HG03097 (cell line): ENCODE data around the gene EXOC4.

Experiments
- ATAC-seq: cut with Tn5 transposase; IDR thresholded peaks from one replicate; pipeline ENCODE4 v1.9.1; 2021; ENCODE audit not compliant: unreplicated experiment, low FRiP score

EXOC4 gene

GRCh38 chr7:134031835-134032617 lies 779.1 kb downstream of the EXOC4 start:
- no peak for ATAC-seq

- no peak for ATAC-seq
Measured at GRCh38 chr7:134034652-134035051, 781.8 kb downstream of the EXOC4 start.

DNA sequence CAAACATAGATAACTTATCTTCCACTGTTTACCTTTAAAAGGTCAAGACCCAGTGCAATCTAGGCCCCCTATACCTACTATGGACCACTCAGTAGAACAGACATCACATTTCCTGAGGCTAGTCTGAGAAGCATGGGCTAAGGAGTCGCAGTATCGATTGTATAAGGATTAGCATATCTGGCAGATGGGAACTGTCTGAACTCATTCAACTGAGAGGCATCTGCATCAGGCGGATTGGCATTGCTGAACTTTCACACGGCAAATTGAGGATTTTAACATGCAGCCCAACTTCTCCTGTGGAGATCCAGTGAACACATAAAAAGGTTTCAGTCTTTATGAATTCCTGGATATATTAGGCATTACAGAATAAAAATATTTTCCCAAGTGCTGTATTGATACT lies 785.1 kb downstream of the EXOC4 start:
- no peak for ATAC-seq

GRCh38 chr7:134040988-134041387 lies 788.1 kb downstream of the EXOC4 start:
- no peak for ATAC-seq

- no peak for ATAC-seq
Measured at GRCh38 chr7:134041477-134041876, 788.6 kb downstream of the EXOC4 start.

DNA sequence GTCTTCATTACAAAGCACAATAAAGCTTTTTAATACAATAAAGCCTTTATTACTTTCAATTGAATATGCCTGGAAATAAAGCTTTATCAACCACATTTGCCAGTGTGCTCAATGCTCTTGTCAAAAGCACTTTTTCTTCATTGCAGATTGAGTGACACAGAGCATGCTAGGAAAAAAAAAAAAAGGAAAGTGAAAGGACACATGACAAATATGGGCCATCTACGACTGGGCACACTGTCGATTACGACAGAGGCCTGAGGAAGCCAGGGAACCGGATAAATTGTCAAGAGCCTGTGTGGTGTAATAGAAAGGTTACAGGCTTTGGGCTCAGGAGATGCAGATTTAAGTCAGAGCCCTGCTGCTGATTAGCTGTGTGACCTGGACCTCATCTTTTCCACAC lies 789.4 kb downstream of the EXOC4 start:
- no peak for ATAC-seq

- no peak for ATAC-seq
Measured at GRCh38 chr7:134044682-134045081, 791.8 kb downstream of the EXOC4 start.

- no peak for ATAC-seq
Measured at GRCh38 chr7:134045716-134046115, 792.8 kb downstream of the EXOC4 start.

DNA sequence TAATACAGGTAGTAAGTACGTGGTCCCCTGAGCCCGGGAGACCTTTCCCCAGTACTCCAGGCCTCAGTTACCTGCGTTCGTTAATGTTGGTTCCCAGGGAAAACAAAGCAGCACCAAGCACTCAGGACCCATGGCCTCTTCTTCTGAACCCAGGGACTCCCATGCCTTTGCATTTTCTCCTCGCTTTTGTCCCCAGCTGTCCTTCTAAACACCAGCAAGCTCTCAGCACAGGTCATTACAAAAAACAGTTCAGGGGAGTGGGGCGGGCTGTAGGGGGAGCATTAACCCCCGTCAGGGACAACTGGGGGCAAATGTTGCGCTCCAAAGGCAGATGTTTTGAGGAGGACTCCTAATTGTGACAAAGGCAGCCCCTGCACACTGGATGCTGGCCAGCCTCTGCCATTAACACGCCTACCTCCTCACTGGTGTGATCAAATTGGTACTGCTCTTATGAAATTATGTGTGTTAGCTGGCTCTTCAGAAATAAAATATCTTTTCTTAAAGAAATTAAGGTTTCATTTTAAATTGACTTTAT lies 793.8 kb downstream of the EXOC4 start:
- ATAC-seq = no peak

DNA sequence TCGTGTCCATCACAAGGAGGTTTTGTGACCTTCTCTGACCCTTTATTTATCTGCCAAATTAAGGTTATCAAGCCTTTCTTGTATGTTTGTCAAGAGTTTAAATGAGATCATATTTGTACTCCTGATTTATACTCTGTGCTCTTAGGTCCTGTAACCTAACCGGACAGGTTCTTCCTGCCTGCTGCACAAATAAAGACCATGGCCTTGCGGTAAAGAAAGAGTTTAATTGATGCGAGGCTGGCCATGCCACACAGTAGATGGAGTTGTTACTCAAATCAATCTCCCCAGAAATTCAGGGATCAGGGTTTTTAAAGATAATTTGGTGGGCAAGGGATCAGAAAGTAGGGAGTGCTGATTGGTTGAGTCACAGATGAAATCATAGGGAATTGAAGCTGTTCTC lies 794.8 kb downstream of the EXOC4 start:
- ATAC-seq = no peak

GRCh38 chr7:134048166-134048565 lies 795.3 kb downstream of the EXOC4 start:
- ATAC-seq = no peak

DNA sequence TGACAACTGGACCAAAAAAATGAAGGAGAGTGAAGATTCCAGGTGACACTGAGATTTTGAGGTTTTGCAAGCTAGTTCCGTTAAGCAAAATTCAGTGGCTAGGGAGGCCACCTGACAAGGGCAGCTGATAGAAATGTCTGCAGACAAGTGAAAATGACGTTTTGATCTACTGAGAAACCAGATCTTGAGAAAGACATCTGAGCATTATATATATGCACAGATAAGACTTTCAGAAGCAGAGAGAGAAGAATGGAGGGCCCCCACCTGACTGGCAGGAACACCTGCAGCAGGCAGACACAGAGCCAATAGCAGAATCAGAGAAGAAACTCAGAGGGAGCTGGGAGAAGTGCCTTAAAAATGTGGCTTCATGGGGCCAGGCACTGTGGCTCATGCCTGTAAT lies 798.1 kb downstream of the EXOC4 start:
- no peak for ATAC-seq

DNA sequence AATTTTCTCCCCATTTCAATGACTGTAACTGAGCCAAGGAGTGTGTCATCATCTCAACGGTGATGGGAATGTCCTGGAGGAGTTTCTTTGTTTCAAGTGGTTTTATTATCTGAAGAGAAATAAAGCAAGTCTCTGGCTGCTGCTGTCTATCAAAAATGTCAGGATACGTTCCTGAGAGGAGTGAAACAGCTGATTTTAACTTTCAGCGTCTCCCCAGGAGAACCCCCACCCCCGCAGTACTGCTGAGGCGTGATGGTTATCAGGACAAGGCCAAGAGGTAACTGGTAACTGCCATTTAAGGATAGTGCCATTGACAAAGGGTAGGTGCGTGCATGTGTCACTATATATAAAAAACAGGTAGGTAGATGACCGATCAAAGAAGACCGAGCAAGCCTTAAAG lies 803.9 kb downstream of the EXOC4 start:
- ATAC-seq = no peak

- ATAC-seq = no peak
Measured at GRCh38 chr7:134058521-134058920, 805.6 kb downstream of the EXOC4 start.

DNA sequence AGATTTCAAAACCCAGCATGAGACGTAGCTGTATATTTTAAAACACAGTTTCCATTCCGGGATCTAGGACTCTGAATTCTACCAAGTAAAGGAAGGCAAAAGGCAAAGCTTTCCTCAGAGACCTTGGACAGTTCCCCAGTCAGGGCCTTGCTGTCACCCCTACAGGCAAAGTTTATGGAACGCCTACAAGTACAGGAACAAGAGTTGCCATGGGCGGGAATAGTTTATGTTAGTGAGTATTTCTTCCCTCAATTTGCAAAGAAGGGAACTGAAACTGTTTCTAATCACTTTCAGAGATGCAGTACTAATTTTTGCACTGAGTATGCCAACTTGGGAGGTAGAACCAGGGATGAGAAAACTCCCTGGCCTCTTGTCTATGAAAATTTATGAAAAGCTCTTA lies 806.1 kb downstream of the EXOC4 start:
- no peak for ATAC-seq

- no peak for ATAC-seq
Measured at GRCh38 chr7:134059921-134060320, 807.0 kb downstream of the EXOC4 start.

- no peak for ATAC-seq
Measured at GRCh38 chr7:134060874-134061273, 808.0 kb downstream of the EXOC4 start.

- ATAC-seq = no peak
Measured at GRCh38 chr7:134062460-134062859, 809.6 kb downstream of the EXOC4 start.

- no peak for ATAC-seq
Measured at GRCh38 chr7:134065415-134065814, 812.5 kb downstream of the EXOC4 start.

- no peak for ATAC-seq
Measured at GRCh38 chr7:134067164-134067563, 814.3 kb downstream of the EXOC4 start.

- ATAC-seq = no peak
Measured at GRCh38 chr7:134068670-134069069, 815.8 kb downstream of the EXOC4 start.

GRCh38 chr7:134069187-134069586 lies 816.3 kb downstream of the EXOC4 start:
- ATAC-seq = no peak

- no peak for ATAC-seq
Measured at GRCh38 chr7:134070673-134071072, 817.8 kb downstream of the EXOC4 start.
